Mesenchymal stem cell (in vitro differentiated cells and primary cell): ENCODE measurements around the gene ISYNA1.

Experiments
- DNase-seq: peaks from one replicate; pipeline ENCODE4 v3.0.0-alpha.2; 2013
- H2AFZ ChIP-seq: one replicate; pipeline ENCODE4 v1.6.1; 2013; ENCODE audit warnings: low read depth, mild to moderate bottlenecking, control low read depth, inconsistent platforms, low read length, moderate library complexity
- H2AK5ac ChIP-seq: 2 replicates; pipeline ENCODE4 v1.6.1; 2013; ENCODE audit warnings: low read length, moderate library complexity, mild to moderate bottlenecking, inconsistent platforms; ENCODE audit not compliant: severe bottlenecking
- H2BK120ac ChIP-seq: one replicate; pipeline ENCODE4 v1.6.1; 2013; ENCODE audit warnings: low read depth, mild to moderate bottlenecking, inconsistent platforms, low read length, moderate library complexity
- H2BK12ac ChIP-seq, 2 experiments: one replicate each; pipeline ENCODE4 v1.6.1; 2013; ENCODE audit warnings: inconsistent platforms in 2 of 2, low read length in 2 of 2, mild to moderate bottlenecking in 2 of 2, moderate library complexity in 2 of 2, control low read depth in 1 of 2
- H2BK15ac ChIP-seq: one replicate; pipeline ENCODE4 v1.6.1; 2013; ENCODE audit warnings: mild to moderate bottlenecking, low read depth, inconsistent platforms; ENCODE audit not compliant: poor library complexity, severe bottlenecking
- H2BK5ac ChIP-seq: 2 replicates; pipeline ENCODE4 v1.6.1; 2013; ENCODE audit warnings: low read depth, mild to moderate bottlenecking, low read length, control low read depth, inconsistent platforms; ENCODE audit not compliant: poor library complexity, severe bottlenecking
- H3K14ac ChIP-seq, 2 experiments: one replicate each; pipeline ENCODE4 v1.6.1; 2013; ENCODE audit warnings: inconsistent platforms in 2 of 2, low read length in 2 of 2, control low read depth in 1 of 2, mild to moderate bottlenecking in 1 of 2, moderate library complexity in 1 of 2
- H3K18ac ChIP-seq, 2 experiments: one replicate each; pipeline ENCODE4 v1.6.1; 2013; ENCODE audit warnings: inconsistent platforms in 2 of 2, low read length in 2 of 2, control low read depth in 1 of 2, low read depth in 1 of 2, mild to moderate bottlenecking in 1 of 2
- H3K23ac ChIP-seq, 2 experiments: one replicate each; pipeline ENCODE4 v1.6.1; 2013; ENCODE audit warnings: inconsistent platforms in 2 of 2, low read length in 2 of 2, mild to moderate bottlenecking in 2 of 2, moderate library complexity in 2 of 2, control low read depth in 1 of 2
- H3K27ac ChIP-seq: 2 replicates; pipeline ENCODE4 v1.5.1; 2013; ENCODE audit warnings: mild to moderate bottlenecking, moderate library complexity, low read length, control low read depth, inconsistent platforms; ENCODE audit not compliant: poor library complexity, severe bottlenecking
- H3K27me3 ChIP-seq, 2 experiments: 2 replicates each; pipeline versions ENCODE4 v1.6.1 to v1.7.0; 2013; ENCODE audit warnings: low read length in 2 of 2, mild to moderate bottlenecking in 2 of 2, moderate library complexity in 2 of 2, control low read depth in 1 of 2, inconsistent platforms in 1 of 2; ENCODE audit not compliant: control insufficient read depth in 1 of 2, insufficient read depth in 1 of 2
- H3K36me3 ChIP-seq, 2 experiments: 2 replicates each; pipeline versions ENCODE4 v1.6.1 to v1.7.0; 2013; ENCODE audit warnings: low read length in 2 of 2, control low read depth in 1 of 2, inconsistent platforms in 1 of 2, low read depth in 1 of 2, mild to moderate bottlenecking in 1 of 2; ENCODE audit not compliant: insufficient read depth in 2 of 2, control insufficient read depth in 1 of 2
- H3K4ac ChIP-seq, 2 experiments: one replicate each; pipeline ENCODE4 v1.6.1; 2013; ENCODE audit warnings: inconsistent platforms in 2 of 2, low read length in 2 of 2, mild to moderate bottlenecking in 2 of 2, moderate library complexity in 2 of 2, control low read depth in 1 of 2, low read depth in 1 of 2
- H3K4me1 ChIP-seq: 2 replicates; pipeline ENCODE4 v1.6.1; 2013; ENCODE audit warnings: low read depth, low read length, control low read depth; ENCODE audit not compliant: control insufficient read depth, insufficient read depth
- H3K4me2 ChIP-seq: 2 replicates; pipeline ENCODE4 v1.6.1; 2013; ENCODE audit warnings: low read length, mild to moderate bottlenecking, inconsistent platforms; ENCODE audit not compliant: poor library complexity, severe bottlenecking
- H3K4me3 ChIP-seq, 2 experiments: 2 replicates each; pipeline versions ENCODE4 v1.5.1 to v1.7.0; 2013; ENCODE audit warnings: low read length in 2 of 2, mild to moderate bottlenecking in 2 of 2, control low read depth in 1 of 2, low read depth in 1 of 2; ENCODE audit not compliant: insufficient read depth in 1 of 2
- H3K79me1 ChIP-seq: replicated peaks from 2 replicates; pipeline ENCODE4 v1.6.1; 2013; ENCODE audit warnings: mild to moderate bottlenecking, control low read depth, low read length, inconsistent platforms; ENCODE audit not compliant: poor library complexity, severe bottlenecking
- H3K9ac ChIP-seq: 2 replicates; pipeline ENCODE4 v1.7.0; 2013; ENCODE audit warnings: mild to moderate bottlenecking, low read length, moderate library complexity
- H3K9me3 ChIP-seq: 2 replicates; pipeline ENCODE4 v1.7.0; 2013; ENCODE audit warnings: mild to moderate bottlenecking, low read length; ENCODE audit not compliant: control insufficient read depth
- H4K8ac ChIP-seq: one replicate; pipeline ENCODE4 v1.6.1; 2013; ENCODE audit warnings: inconsistent platforms, mild to moderate bottlenecking, low read length, moderate library complexity
- H4K91ac ChIP-seq: one replicate; pipeline ENCODE4 v1.6.1; 2013; ENCODE audit warnings: mild to moderate bottlenecking, low read length, inconsistent platforms
- WGBS: methylation state at CpG from one replicate; pipeline ENCODE4 v1.1.7; 2013; ENCODE audit warnings: mixed read lengths; 5-methylcytosine and 5-hydroxymethylcytosine counted together

ISYNA1 gene

GRCh38 chr19:18435178-18435841 lies 2.6 kb downstream of the ISYNA1 start:
- Histone ChIP-seq H3K4me2 (no peak overlapping the region), H3K36me3 (peaks cover 16 to 51% of the 10 kb centered on the region in 2 experiments), H2BK120ac (no peak overlapping the region), H3K27ac (no peak overlapping the region), H3K4me1 (peaks cover 81% of the 10 kb centered on the region), H4K8ac (no peak overlapping the region), H3K4me3 (no peak overlapping the region), H2BK12ac (peak overlapping the region in 1 of 2 experiments; percentile 24), H2AFZ (no peak overlapping the region), H2BK15ac (no peak overlapping the region), H4K91ac (peak overlapping the region; percentile 48), H3K18ac (no peak overlapping the region), H3K79me1 (peaks cover 15% of the 10 kb centered on the region), H3K9me3 (no peaks in the 10 kb centered on the region), H3K27me3 (no peaks in the 10 kb centered on the region), H2AK5ac (no peak overlapping the region), H3K4ac (no peak overlapping the region), H3K23ac (no peak overlapping the region), H3K9ac (no peak overlapping the region), H3K14ac (no peak overlapping the region), H2BK5ac (no peak overlapping the region)
- DNase-seq = no peak
- WGBS = 97% methylated on average over 49 of the region's 49 CpGs

GRCh38 chr19:18434411-18435175 lies 3.3 kb downstream of the ISYNA1 start:
- H3K4me1 ChIP-seq = peaks cover 81% of the 10 kb centered on the region
- no peak overlapping the region for H3K4me2 ChIP-seq
- H3K23ac ChIP-seq = no peak overlapping the region
- peak overlapping the region in 1 of 2 experiments; percentile 24 for H2BK12ac ChIP-seq
- H3K9me3 ChIP-seq = no peaks in the 10 kb centered on the region
- peaks cover 16 to 48% of the 10 kb centered on the region in 2 experiments for H3K36me3 ChIP-seq
- 95% methylated on average over 18 of the region's 21 CpGs for WGBS
- no peak overlapping the region for H4K8ac ChIP-seq
- no peak overlapping the region for H2BK5ac ChIP-seq
- no peak overlapping the region for H3K4ac ChIP-seq
- no peak overlapping the region for H3K27ac ChIP-seq
- no peak overlapping the region for H3K9ac ChIP-seq
- no peak overlapping the region for H3K4me3 ChIP-seq
- peak overlapping the region; percentile 35 for H2BK15ac ChIP-seq
- no peak overlapping the region for H3K14ac ChIP-seq
- no peak for DNase-seq
- H2AK5ac ChIP-seq = no peak overlapping the region
- H3K79me1 ChIP-seq = peaks cover 19% of the 10 kb centered on the region
- H2AFZ ChIP-seq = no peak overlapping the region
- H3K27me3 ChIP-seq = no peaks in the 10 kb centered on the region
- H3K18ac ChIP-seq = no peak overlapping the region
- H2BK120ac ChIP-seq = no peak overlapping the region
- no peak overlapping the region for H4K91ac ChIP-seq

- H2BK120ac ChIP-seq = peak overlapping the region; percentile 84
- peak overlapping the region; percentile 3 for H3K27ac ChIP-seq
- 26% methylated on average over 24 of the region's 60 CpGs for WGBS
- peak overlapping the region; percentile 46 for H4K91ac ChIP-seq
- H2AK5ac ChIP-seq = no peak overlapping the region
- H3K4me3 ChIP-seq = peak overlapping the region in 1 of 2 experiments; percentile 32
- no peak for DNase-seq
- peaks cover 16 to 48% of the 10 kb centered on the region in 2 experiments for H3K36me3 ChIP-seq
- no peak overlapping the region for H2AFZ ChIP-seq
- H3K4me1 ChIP-seq = peaks cover 81% of the 10 kb centered on the region
- H3K4me2 ChIP-seq = peak overlapping the region; percentile 57
- H2BK12ac ChIP-seq = peak overlapping the region in 1 of 2 experiments; percentile 29
- peaks cover 19% of the 10 kb centered on the region for H3K79me1 ChIP-seq
- H2BK15ac ChIP-seq = no peak overlapping the region
- no peak overlapping the region for H3K4ac ChIP-seq
- no peak overlapping the region for H2BK5ac ChIP-seq
- H3K14ac ChIP-seq = no peak overlapping the region
- H4K8ac ChIP-seq = peak overlapping the region; percentile 86
- H3K23ac ChIP-seq = no peak overlapping the region
- no peak overlapping the region for H3K9ac ChIP-seq
- peak overlapping the region; percentile 54 to 65 for H3K18ac ChIP-seq
- H3K27me3 ChIP-seq = no peaks in the 10 kb centered on the region
- H3K9me3 ChIP-seq = no peaks in the 10 kb centered on the region
Measured at GRCh38 chr19:18433735-18434398, 4.1 kb downstream of the ISYNA1 start.
